Neural cell (in vitro differentiated cells): ENCODE data around the gene PRR12. TPM values are rescaled to one million over a fixed set of nuclear protein-coding genes. Genes with fewer than 3 reads are reported as not detected.

Experiments used
- H2AFZ ChIP-seq: fragments of 200-600, 300-800 bp; sonication (generic), shearing (Covaris generic); 2 replicates; pipeline ENCODE4 v1.6.0; 2014; ENCODE audit warnings: low read depth, mild to moderate bottlenecking, antibody characterized with exemption, low read length, moderate library complexity
- H3F3A ChIP-seq: fragments of 200-600 bp; shearing (Covaris generic); 2 replicates; pipeline ENCODE4 v1.6.1; 2016; ENCODE audit warnings: mild to moderate bottlenecking, moderate library complexity, mixed read lengths, antibody characterized with exemption, low read length; ENCODE audit not compliant: insufficient read depth, poor library complexity, severe bottlenecking
- H3K27ac ChIP-seq: fragments of 200-600, 300-800 bp; sonication (generic), shearing (Covaris generic); 2 replicates; pipeline ENCODE4 v1.5.1; 2014; ENCODE audit warnings: mild to moderate bottlenecking, low read length, moderate library complexity
- H3K27me3 ChIP-seq: fragments of 300-800, 200-600 bp; sonication (generic), shearing (Covaris generic); 2 replicates; pipeline ENCODE4 v1.6.0; 2014; ENCODE audit warnings: mild to moderate bottlenecking, low read depth, low read length, moderate library complexity; ENCODE audit not compliant: insufficient read depth
- H3K36me3 ChIP-seq: fragments of 300-800, 200-600 bp; sonication (generic), shearing (Covaris generic); 2 replicates; pipeline ENCODE4 v1.5.1; 2014; ENCODE audit warnings: mild to moderate bottlenecking, antibody characterized with exemption, low read length, moderate library complexity; ENCODE audit not compliant: insufficient read depth
- H3K4me2 ChIP-seq: fragments of 300-800, 200-600 bp; sonication (generic), shearing (Covaris generic); 2 replicates; pipeline ENCODE4 v1.6.0; 2014; ENCODE audit warnings: mild to moderate bottlenecking, low read length
- H3K4me3 ChIP-seq: fragments of 300-800, 200-600 bp; sonication (generic), shearing (Covaris generic); 2 replicates; pipeline ENCODE4 v1.5.1; 2014; ENCODE audit warnings: mild to moderate bottlenecking, low read length, moderate library complexity
- H3K79me2 ChIP-seq: fragments of 200-600 bp; shearing (Covaris generic); replicated peaks from 2 replicates; pipeline ENCODE4 v1.6.0; 2014; ENCODE audit warnings: mild to moderate bottlenecking, low read length, moderate library complexity; ENCODE audit not compliant: insufficient read depth
- H3K9ac ChIP-seq: fragments of 300-800, 200-600 bp; sonication (generic), shearing (Covaris generic); 2 replicates; pipeline ENCODE4 v1.6.1; 2016; ENCODE audit warnings: mild to moderate bottlenecking, low read length, mixed read lengths
- H3K9me2 ChIP-seq: fragments of 200-600 bp; shearing (Covaris generic); 2 replicates; pipeline ENCODE4 v1.6.1; 2016; ENCODE audit warnings: mild to moderate bottlenecking, low read length, mixed read lengths; ENCODE audit not compliant: insufficient read depth
- H3K9me3 ChIP-seq: fragments of 200-600, 300-800 bp; sonication (generic), shearing (Covaris generic); 2 replicates; pipeline ENCODE4 v1.6.1; 2016; ENCODE audit warnings: mild to moderate bottlenecking, mixed run types, low read length, moderate library complexity, mixed read lengths
- H4K20me1 ChIP-seq: fragments of 200-600 bp; shearing (Covaris generic); 2 replicates; pipeline ENCODE4 v1.6.1; 2016; ENCODE audit warnings: mild to moderate bottlenecking, mixed run types; ENCODE audit not compliant: insufficient read depth
- CTCF ChIP-seq: fragments of 450-650 bp; IDR thresholded peaks from 2 replicates; pipeline ENCODE4 v1.5.1; 2014; ENCODE audit warnings: antibody characterized with exemption, mild to moderate bottlenecking, moderate library complexity; ENCODE audit not compliant: poor library complexity, severe bottlenecking
- EP300 ChIP-seq: fragments of 450-650 bp; conservative IDR thresholded peaks from 2 replicates; pipeline ENCODE4 v1.6.1; 2014; ENCODE audit warnings: antibody characterized with exemption, mild to moderate bottlenecking, moderate library complexity; ENCODE audit not compliant: poor library complexity, severe bottlenecking
- EZH2 ChIP-seq: fragments of 200-600, 300-800 bp; shearing (Covaris generic), sonication (generic); IDR thresholded peaks from 2 replicates; pipeline ENCODE4 v1.6.1; 2014; ENCODE audit warnings: antibody characterized with exemption, low read length, borderline replicate concordance, mild to moderate bottlenecking; ENCODE audit not compliant: insufficient read depth, poor library complexity, severe bottlenecking
- MXI1 ChIP-seq: fragments of 450-650 bp; conservative IDR thresholded peaks from 2 replicates; pipeline ENCODE4 v1.6.1; 2014; ENCODE audit warnings: antibody characterized with exemption, mild to moderate bottlenecking; ENCODE audit not compliant: poor library complexity, severe bottlenecking
- POLR2AphosphoS5 ChIP-seq: IDR thresholded peaks from 2 replicates; pipeline ENCODE4 v1.6.1; 2012
- RAD21 ChIP-seq: fragments of 450-650 bp; conservative IDR thresholded peaks from 2 replicates; pipeline ENCODE4 v1.6.1; 2014; ENCODE audit warnings: antibody characterized with exemption, mild to moderate bottlenecking, moderate library complexity
- REST ChIP-seq: IDR thresholded peaks from 2 replicates; pipeline ENCODE4 v1.6.1; 2012; ENCODE audit warnings: borderline replicate concordance
- SMC3 ChIP-seq: fragments of 450-650 bp; conservative IDR thresholded peaks from 2 replicates; pipeline ENCODE4 v1.6.1; 2014; ENCODE audit warnings: antibody characterized with exemption, mild to moderate bottlenecking, moderate library complexity; ENCODE audit not compliant: poor library complexity
- TAF1 ChIP-seq: IDR thresholded peaks from 2 replicates; pipeline ENCODE4 v1.6.1; 2012; ENCODE audit warnings: low read depth
- polyA plus RNA-seq: library from polyadenylated mRNA; depleted of rRNA; stranded (reverse); fragments of >200 nt; gene quantifications from 2 replicates; pipeline ENCODE4 v1.2.3, GENCODE V29; 2014

Gene PRR12
- polyA plus RNA-seq, 1 donor from 2014 or later, result 1.2 TPM

GRCh38 chr19:49559928-49560327 is 31.1 kb upstream of the PRR12 start:
- Histone ChIP-seq H3K9ac (no peak overlapping the region), H3K9me3 (no peaks in the 10 kb centered on the region), H3K36me3 (no peaks in the 10 kb centered on the region), H3F3A (no peaks in the 10 kb centered on the region), H4K20me1 (no peaks in the 10 kb centered on the region), H3K27ac (no peak overlapping the region), H3K4me3 (no peak overlapping the region), H3K4me2 (no peak overlapping the region), H3K9me2 (no peaks in the 10 kb centered on the region), H3K27me3 (no peaks in the 10 kb centered on the region), H3K79me2 (peaks cover 2% of the 10 kb centered on the region), H2AFZ (no peak overlapping the region)
- TF ChIP-seq TAF1, result no peak
- no peak for TF ChIP-seq SMC3
- TF ChIP-seq CTCF, result no peak
- TF ChIP-seq EZH2, result no peak
- TF ChIP-seq POLR2AphosphoS5, result no peak
- no peak for TF ChIP-seq RAD21
- TF ChIP-seq REST, result no peak
- TF ChIP-seq MXI1, result no peak

- no peaks in the 10 kb centered on the region for H3K9me3 ChIP-seq
- H3K4me3 ChIP-seq, result no peak overlapping the region
- no peak overlapping the region for H3K27ac ChIP-seq
- H4K20me1 ChIP-seq, result no peaks in the 10 kb centered on the region
- H3K79me2 ChIP-seq, result peaks cover 2% of the 10 kb centered on the region
- no peak for TF ChIP-seq TAF1
- no peak overlapping the region for H2AFZ ChIP-seq
- H3K9ac ChIP-seq, result no peak overlapping the region
- H3K27me3 ChIP-seq, result no peaks in the 10 kb centered on the region
- H3F3A ChIP-seq, result no peaks in the 10 kb centered on the region
- no peaks in the 10 kb centered on the region for H3K9me2 ChIP-seq
- no peak overlapping the region for H3K4me2 ChIP-seq
- H3K36me3 ChIP-seq, result no peaks in the 10 kb centered on the region
Observed at GRCh38 chr19:49560358-49560900, 30.6 kb upstream of the PRR12 start.

- H3K79me2 ChIP-seq, result peaks cover 2% of the 10 kb centered on the region
- no peak overlapping the region for H3K4me2 ChIP-seq
- no peak overlapping the region for H2AFZ ChIP-seq
- H4K20me1 ChIP-seq, result no peaks in the 10 kb centered on the region
- H3K9me3 ChIP-seq, result no peaks in the 10 kb centered on the region
- H3F3A ChIP-seq, result no peaks in the 10 kb centered on the region
- H3K4me3 ChIP-seq, result no peak overlapping the region
- H3K9me2 ChIP-seq, result no peaks in the 10 kb centered on the region
- H3K9ac ChIP-seq, result no peak overlapping the region
- TF ChIP-seq SMC3, result no peak
- no peak for TF ChIP-seq REST
- no peak for TF ChIP-seq EZH2
- TF ChIP-seq POLR2AphosphoS5, result no peak
- no peak for TF ChIP-seq MXI1
- TF ChIP-seq TAF1, result no peak
- TF ChIP-seq CTCF, result no peak
- TF ChIP-seq EP300, result no peak
- no peak for TF ChIP-seq RAD21
- H3K27me3 ChIP-seq, result no peaks in the 10 kb centered on the region
- H3K27ac ChIP-seq, result no peak overlapping the region
- no peaks in the 10 kb centered on the region for H3K36me3 ChIP-seq
Observed at GRCh38 chr19:49564616-49565045, 26.4 kb upstream of the PRR12 start.
